Choroid plexus epithelial cell (primary cell): ENCODE results near the gene GRIA1.

Experiments used
- DNase-seq: peaks from one replicate; pipeline ENCODE4 v3.0.0-alpha.2; 2010; ENCODE audit warnings: low read depth
- H3K4me3 ChIP-seq: 2 replicates; pipeline ENCODE4 v1.5.1; 2011; ENCODE audit warnings: low read depth, mild to moderate bottlenecking, control low read depth, low read length, moderate library complexity
- TF ChIP-seq, protein P1 (sequence below): conservative IDR thresholded peaks from 2 replicates; pipeline ENCODE4 v1.5.1; 2011; ENCODE audit warnings: low read depth, mild to moderate bottlenecking, control low read depth, inconsistent platforms, low read length, moderate library complexity

The GRIA1 gene

DNA sequence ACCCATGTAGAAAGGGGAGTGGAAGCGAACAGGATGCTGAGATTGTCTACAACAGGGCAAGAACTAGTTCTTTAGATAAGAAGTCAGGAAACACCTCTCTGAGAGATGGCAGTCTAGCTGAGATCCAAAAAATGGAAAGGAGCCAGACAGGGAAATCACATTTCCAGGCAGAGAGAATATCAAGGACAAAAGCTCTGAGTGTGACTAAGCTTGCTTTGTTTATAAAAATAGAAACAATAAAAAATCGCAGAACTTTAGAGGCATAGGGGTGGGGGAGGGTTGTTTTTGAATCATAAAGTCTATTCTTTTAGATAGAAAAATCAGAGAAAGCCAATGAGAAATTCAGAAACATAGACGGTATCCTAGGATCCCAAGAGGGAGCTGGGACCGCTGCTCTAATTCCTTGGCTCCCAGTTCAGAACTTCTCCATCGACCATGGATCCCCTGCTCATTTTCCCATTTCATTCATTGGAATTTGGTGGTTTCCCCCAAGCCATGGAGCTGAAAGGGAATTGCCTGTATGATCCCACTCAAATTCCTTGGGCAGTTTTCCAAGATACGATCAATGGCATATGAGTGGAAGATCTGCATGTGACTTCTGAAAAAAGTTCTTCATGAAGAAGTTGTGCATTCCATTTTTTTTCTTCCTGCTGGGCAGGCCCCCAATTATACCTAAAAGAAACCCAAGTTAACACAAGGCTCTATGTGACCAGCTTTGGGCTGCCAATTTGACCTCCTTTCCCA, 182.0 kb downstream of the GRIA1 start:
- DNase-seq, result no peak

DNA sequence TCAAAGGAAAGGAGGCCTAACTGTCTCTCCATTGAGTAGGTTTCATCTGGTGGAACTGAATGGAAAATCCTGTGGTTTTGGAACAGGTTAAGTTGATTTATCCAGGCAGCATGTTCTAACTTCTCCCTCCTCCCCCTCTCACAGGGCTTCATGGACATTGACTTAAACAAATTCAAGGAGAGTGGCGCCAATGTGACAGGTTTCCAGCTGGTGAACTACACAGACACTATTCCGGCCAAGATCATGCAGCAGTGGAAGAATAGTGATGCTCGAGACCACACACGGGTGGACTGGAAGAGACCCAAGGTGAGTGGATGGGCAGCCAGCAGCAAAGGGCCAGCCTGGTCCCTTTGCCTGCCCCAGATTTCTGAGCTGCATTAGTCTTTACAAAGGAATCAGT, 183.9 kb downstream of the GRIA1 start:
- DNase-seq, result no peak
- TF ChIP-seq, protein P1, sequence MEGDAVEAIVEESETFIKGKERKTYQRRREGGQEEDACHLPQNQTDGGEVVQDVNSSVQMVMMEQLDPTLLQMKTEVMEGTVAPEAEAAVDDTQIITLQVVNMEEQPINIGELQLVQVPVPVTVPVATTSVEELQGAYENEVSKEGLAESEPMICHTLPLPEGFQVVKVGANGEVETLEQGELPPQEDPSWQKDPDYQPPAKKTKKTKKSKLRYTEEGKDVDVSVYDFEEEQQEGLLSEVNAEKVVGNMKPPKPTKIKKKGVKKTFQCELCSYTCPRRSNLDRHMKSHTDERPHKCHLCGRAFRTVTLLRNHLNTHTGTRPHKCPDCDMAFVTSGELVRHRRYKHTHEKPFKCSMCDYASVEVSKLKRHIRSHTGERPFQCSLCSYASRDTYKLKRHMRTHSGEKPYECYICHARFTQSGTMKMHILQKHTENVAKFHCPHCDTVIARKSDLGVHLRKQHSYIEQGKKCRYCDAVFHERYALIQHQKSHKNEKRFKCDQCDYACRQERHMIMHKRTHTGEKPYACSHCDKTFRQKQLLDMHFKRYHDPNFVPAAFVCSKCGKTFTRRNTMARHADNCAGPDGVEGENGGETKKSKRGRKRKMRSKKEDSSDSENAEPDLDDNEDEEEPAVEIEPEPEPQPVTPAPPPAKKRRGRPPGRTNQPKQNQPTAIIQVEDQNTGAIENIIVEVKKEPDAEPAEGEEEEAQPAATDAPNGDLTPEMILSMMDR, result no peak
- H3K4me3 ChIP-seq, result no peak overlapping the region

More for the DNA sequence above, 182.0 kb downstream of the GRIA1 start:
- no peak overlapping the region for H3K4me3 ChIP-seq
- TF ChIP-seq, protein P1, result no peak

DNA sequence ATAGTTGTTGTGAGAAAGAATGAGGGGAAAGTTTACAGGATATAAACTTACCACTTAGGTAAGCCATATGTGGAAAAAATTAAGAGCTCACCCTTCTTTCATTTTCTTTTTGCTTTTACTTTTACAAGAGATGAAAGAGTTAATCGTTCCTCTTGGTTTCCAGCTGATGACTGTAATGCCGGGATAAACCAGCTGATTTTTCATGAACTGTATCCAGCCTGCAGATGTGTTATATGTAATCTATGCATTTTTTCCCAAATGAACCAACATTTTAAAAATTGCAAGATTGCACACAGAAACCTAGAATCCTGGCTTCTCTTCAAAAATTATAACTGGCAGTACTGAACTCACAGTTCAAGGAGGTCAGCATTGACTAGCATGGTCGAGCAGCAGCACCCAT, 185.9 kb downstream of the GRIA1 start:
- TF ChIP-seq, protein P1, result no peak
- DNase-seq, result no peak
- no peak overlapping the region for H3K4me3 ChIP-seq

DNA sequence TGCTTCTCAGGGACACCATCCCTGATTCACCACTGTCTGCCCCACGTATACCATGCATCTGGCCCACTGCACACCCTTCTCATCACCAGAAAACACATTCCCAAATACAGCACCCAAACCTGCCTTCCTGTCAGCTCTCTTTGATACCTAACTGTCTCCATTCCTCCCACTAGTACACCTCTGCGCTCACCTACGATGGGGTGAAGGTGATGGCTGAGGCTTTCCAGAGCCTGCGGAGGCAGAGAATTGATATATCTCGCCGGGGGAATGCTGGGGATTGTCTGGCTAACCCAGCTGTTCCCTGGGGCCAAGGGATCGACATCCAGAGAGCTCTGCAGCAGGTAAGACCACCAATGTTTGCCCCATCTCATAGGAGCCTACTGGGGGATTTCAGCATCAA, 186.4 kb downstream of the GRIA1 start:
- TF ChIP-seq, protein P1, result no peak
- no peak for DNase-seq
- H3K4me3 ChIP-seq, result no peak overlapping the region

DNA sequence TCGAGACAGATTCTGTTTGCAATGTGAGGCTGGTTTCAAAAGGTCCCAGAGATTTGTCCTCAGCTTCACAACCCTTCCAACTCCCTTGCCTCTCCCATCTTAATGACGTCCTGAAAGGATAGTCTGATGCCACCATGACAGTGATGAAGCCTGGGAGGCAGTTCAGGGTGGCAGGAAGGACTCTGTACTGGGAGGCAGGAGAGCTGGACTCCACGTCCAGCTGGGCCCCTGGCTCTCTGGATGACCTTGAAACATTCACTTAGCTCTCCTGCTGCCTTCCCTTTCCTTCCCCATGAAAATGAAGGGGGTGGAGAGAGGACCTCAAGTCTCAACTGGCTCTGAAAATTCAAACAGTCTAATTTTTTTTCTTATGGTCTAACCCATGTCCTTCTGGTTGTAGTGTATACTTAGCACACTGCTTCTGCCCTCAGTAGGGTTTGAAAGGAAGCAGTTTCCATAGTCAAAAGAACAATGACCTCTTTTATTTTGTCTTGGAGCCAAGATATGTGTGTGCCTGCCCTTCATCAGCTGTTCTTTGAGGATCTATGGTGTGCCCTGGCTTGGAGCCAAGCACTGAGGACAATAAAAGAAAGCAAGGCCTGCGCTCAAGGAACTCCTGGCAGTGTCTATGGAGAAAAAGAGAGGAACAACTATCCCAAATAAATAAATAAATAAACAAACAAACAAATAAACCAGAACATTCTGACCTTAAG, 188.3 kb downstream of the GRIA1 start:
- TF ChIP-seq, protein P1, result no peak
- DNase-seq, result peak; percentile 10

DNA sequence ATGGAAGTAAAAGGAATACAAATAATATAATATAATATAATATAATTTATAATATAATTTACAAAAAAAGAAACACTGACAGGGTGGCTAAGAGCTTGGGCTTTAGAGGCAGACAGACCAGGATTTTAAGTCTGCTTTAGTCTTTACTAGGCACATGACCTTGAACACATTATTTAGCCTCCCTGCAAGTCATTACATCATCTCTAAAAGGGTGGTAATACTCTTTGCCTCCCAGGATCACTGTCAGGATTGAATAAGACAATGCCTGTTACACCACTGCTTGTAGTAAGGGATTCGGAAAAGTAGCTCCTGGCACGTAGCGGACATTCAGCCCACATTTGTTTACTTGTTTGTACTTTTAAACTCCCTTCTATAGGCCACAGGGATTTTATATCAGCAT, 199.8 kb downstream of the GRIA1 start:
- no peak overlapping the region for H3K4me3 ChIP-seq
- TF ChIP-seq, protein P1, result no peak
- no peak for DNase-seq

More for the DNA sequence above, 188.3 kb downstream of the GRIA1 start:
- no peak overlapping the region for H3K4me3 ChIP-seq
